Central memory CD8-positive, alpha-beta T cell (primary cell): ENCODE data around the gene KCND2.

Source experiments
- ATAC-seq: fragments of 150-1000 bp; cut with Tn5 transposase; replicated peaks from 2 replicates; pipeline ENCODE4 v1.10.0; 2022; ENCODE audit warnings: mild to moderate bottlenecking, moderate FRiP score, moderate number of reproducible peaks; ENCODE audit not compliant: poor library complexity, severe bottlenecking; ENCODE audit errors: extremely low read depth
- DNase-seq, 2 donors: peaks; one replicate each; pipeline ENCODE4 v3.0.0; 2021; ENCODE audit warnings: low spot score in 2 of 2
- H3K27ac Mint-ChIP-seq: one replicate; pipeline ENCODE4 v1.8.0; 2022; ENCODE audit warnings: low read depth, mild to moderate bottlenecking, moderate library complexity, mixed read lengths
- H3K27me3 Mint-ChIP-seq: one replicate; pipeline ENCODE4 v1.8.0; 2022; ENCODE audit warnings: mixed read lengths
- H3K36me3 Mint-ChIP-seq: one replicate; pipeline ENCODE4 v1.8.0; 2022; ENCODE audit warnings: mild to moderate bottlenecking, moderate library complexity, mixed read lengths; ENCODE audit not compliant: insufficient read depth
- H3K4me1 Mint-ChIP-seq: one replicate; pipeline ENCODE4 v1.8.0; 2022; ENCODE audit warnings: mixed read lengths
- H3K4me3 Mint-ChIP-seq: one replicate; pipeline ENCODE4 v1.8.0; 2022; ENCODE audit warnings: mild to moderate bottlenecking, moderate library complexity, mixed read lengths
- H3K9me3 Mint-ChIP-seq: one replicate; pipeline ENCODE4 v1.8.0; 2022; ENCODE audit warnings: mixed read lengths

The KCND2 gene

GRCh38 chr7:120402079-120402767 lies 129.2 kb downstream of the KCND2 start:
- Mint-ChIP-seq H3K4me3 (no peak overlapping the region), H3K36me3 (no peaks in the 10 kb centered on the region), H3K27me3 (no peaks in the 10 kb centered on the region), H3K4me1 (no peaks in the 10 kb centered on the region), H3K27ac (no peak overlapping the region), H3K9me3 (peaks cover 16% of the 10 kb centered on the region)
- ATAC-seq (no peak), DNase-seq (no peak)

GRCh38 chr7:120402801-120403200 lies 129.8 kb downstream of the KCND2 start:
- Mint-ChIP-seq H3K4me3 (no peak overlapping the region), H3K27me3 (no peaks in the 10 kb centered on the region), H3K4me1 (no peaks in the 10 kb centered on the region), H3K27ac (no peak overlapping the region), H3K36me3 (no peaks in the 10 kb centered on the region), H3K9me3 (peaks cover 16% of the 10 kb centered on the region)
- DNase-seq (no peak), ATAC-seq (no peak)

- no peak for ATAC-seq
- Mint-ChIP-seq H3K4me3 (no peak overlapping the region), H3K9me3 (peaks cover 10% of the 10 kb centered on the region), H3K27ac (no peak overlapping the region), H3K27me3 (no peaks in the 10 kb centered on the region), H3K4me1 (no peaks in the 10 kb centered on the region), H3K36me3 (no peaks in the 10 kb centered on the region)
- DNase-seq: no peak
Observed at GRCh38 chr7:120404042-120404441, 131.1 kb downstream of the KCND2 start.

- no peaks in the 10 kb centered on the region for H3K27me3 Mint-ChIP-seq
- H3K4me1 Mint-ChIP-seq: no peaks in the 10 kb centered on the region
- H3K36me3 Mint-ChIP-seq: no peaks in the 10 kb centered on the region
- peaks cover 10% of the 10 kb centered on the region for H3K9me3 Mint-ChIP-seq
- DNase-seq (no peak), ATAC-seq (no peak)
- H3K4me3 Mint-ChIP-seq: no peak overlapping the region
- H3K27ac Mint-ChIP-seq: no peak overlapping the region
Observed at GRCh38 chr7:120405652-120406051, 132.7 kb downstream of the KCND2 start.

- Mint-ChIP-seq H3K27ac (no peak overlapping the region), H3K4me3 (no peak overlapping the region), H3K9me3 (peaks cover 10% of the 10 kb centered on the region), H3K4me1 (no peaks in the 10 kb centered on the region), H3K27me3 (no peaks in the 10 kb centered on the region), H3K36me3 (no peaks in the 10 kb centered on the region)
- DNase-seq (no peak), ATAC-seq (no peak)
Observed at GRCh38 chr7:120407010-120407409, 134.0 kb downstream of the KCND2 start.

- no peak for ATAC-seq
- H3K36me3 Mint-ChIP-seq: no peaks in the 10 kb centered on the region
- no peak for DNase-seq
- no peak overlapping the region for H3K27ac Mint-ChIP-seq
- no peak overlapping the region for H3K4me3 Mint-ChIP-seq
- no peaks in the 10 kb centered on the region for H3K9me3 Mint-ChIP-seq
- no peaks in the 10 kb centered on the region for H3K4me1 Mint-ChIP-seq
- H3K27me3 Mint-ChIP-seq: no peaks in the 10 kb centered on the region
Observed at GRCh38 chr7:120412139-120413050, 139.4 kb downstream of the KCND2 start.

- DNase-seq (no peak), ATAC-seq (no peak)
- no peak overlapping the region for H3K27ac Mint-ChIP-seq
- H3K4me1 Mint-ChIP-seq: no peaks in the 10 kb centered on the region
- H3K36me3 Mint-ChIP-seq: no peaks in the 10 kb centered on the region
- no peaks in the 10 kb centered on the region for H3K9me3 Mint-ChIP-seq
- no peak overlapping the region for H3K4me3 Mint-ChIP-seq
- H3K27me3 Mint-ChIP-seq: no peaks in the 10 kb centered on the region
Observed at GRCh38 chr7:120413164-120413563, 140.2 kb downstream of the KCND2 start.

GRCh38 chr7:120417244-120417979 lies 144.4 kb downstream of the KCND2 start:
- Mint-ChIP-seq H3K27me3 (no peaks in the 10 kb centered on the region), H3K4me1 (no peaks in the 10 kb centered on the region), H3K9me3 (peaks cover 7% of the 10 kb centered on the region), H3K4me3 (no peak overlapping the region), H3K36me3 (no peaks in the 10 kb centered on the region), H3K27ac (no peak overlapping the region)
- ATAC-seq (no peak), DNase-seq (no peak)

GRCh38 chr7:120421151-120421651 lies 148.2 kb downstream of the KCND2 start:
- Mint-ChIP-seq H3K36me3 (no peaks in the 10 kb centered on the region), H3K4me3 (no peak overlapping the region), H3K27me3 (no peaks in the 10 kb centered on the region), H3K27ac (no peak overlapping the region), H3K4me1 (no peaks in the 10 kb centered on the region), H3K9me3 (peaks cover 7% of the 10 kb centered on the region)
- DNase-seq: no peak
- no peak for ATAC-seq

- DNase-seq (no peak), ATAC-seq (no peak)
- Mint-ChIP-seq H3K27me3 (no peaks in the 10 kb centered on the region), H3K4me1 (no peaks in the 10 kb centered on the region), H3K27ac (no peak overlapping the region), H3K9me3 (peaks cover 22% of the 10 kb centered on the region), H3K4me3 (no peak overlapping the region), H3K36me3 (no peaks in the 10 kb centered on the region)
Observed at GRCh38 chr7:120431016-120431415, 158.0 kb downstream of the KCND2 start.

GRCh38 chr7:120436487-120437060 lies 163.6 kb downstream of the KCND2 start:
- Mint-ChIP-seq H3K4me3 (no peak overlapping the region), H3K27ac (no peak overlapping the region), H3K4me1 (no peaks in the 10 kb centered on the region), H3K36me3 (no peaks in the 10 kb centered on the region), H3K9me3 (peaks cover 16% of the 10 kb centered on the region), H3K27me3 (no peaks in the 10 kb centered on the region)
- ATAC-seq (no peak), DNase-seq (no peak)

GRCh38 chr7:120441850-120442249 lies 168.9 kb downstream of the KCND2 start:
- no peaks in the 10 kb centered on the region for H3K27me3 Mint-ChIP-seq
- DNase-seq (no peak), ATAC-seq (no peak)
- no peaks in the 10 kb centered on the region for H3K4me1 Mint-ChIP-seq
- H3K36me3 Mint-ChIP-seq: no peaks in the 10 kb centered on the region
- no peak overlapping the region for H3K4me3 Mint-ChIP-seq
- H3K9me3 Mint-ChIP-seq: peaks cover 12% of the 10 kb centered on the region
- H3K27ac Mint-ChIP-seq: no peak overlapping the region
